ENCODE measurements around the gene CA7. TPM values are rescaled to one million over a fixed set of nuclear protein-coding genes. Genes with fewer than 3 reads are reported as not detected.

Gene CA7
- total and polyA plus RNA-seq, 2 donors (not counting 3 experiments of a cell fraction or from before 2014, with no cell fraction given) = not detected

DNA sequence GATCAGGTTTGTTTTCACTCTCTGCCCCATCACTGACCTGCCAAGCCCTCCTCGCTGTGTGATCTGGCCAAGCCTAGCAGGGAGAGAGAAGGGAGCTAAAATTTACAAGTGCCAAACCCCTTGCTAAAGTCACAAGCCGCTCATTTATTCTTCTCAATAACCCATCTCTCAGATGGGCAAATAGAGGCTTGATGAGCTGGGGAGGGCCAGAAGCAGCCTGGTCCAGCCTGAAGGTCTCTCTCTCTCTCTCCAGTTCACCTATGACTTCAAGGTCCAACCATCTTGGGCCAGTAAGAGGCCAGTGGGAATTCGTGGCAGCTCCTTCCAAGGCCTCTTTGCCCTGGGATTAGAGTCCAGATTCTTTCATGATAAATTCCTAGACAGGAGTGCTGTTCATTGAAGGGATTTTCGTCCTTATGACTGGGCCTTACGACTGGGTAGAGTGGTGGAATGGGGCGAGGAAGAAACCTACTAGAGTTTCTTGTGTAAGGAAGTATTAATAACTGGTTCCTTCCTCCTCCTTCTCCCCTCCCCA is 3.4 kb downstream of the CA7 start:
- no TSS peak for BruUV-seq (replicated peaks)
- ChIA-PET CTCF (interaction anchor here (0.7 to 3.6 kb wide), 5 partner anchors 9 to 20 kb away, joined by 3 to 31 read pairs (median 12); partner anchors contain the start of gene NAE1), POLR2A (no interaction called here)
- dilution Hi-C loops (cut with MboI; ENCODE audit: extremely low pct_ligation_motif_present, low sequenced_read_pairs) (no loop called here), intact Hi-C loops (cut with micrococcal nuclease) (no loop called here)
- TF ChIP-seq POLR2A (IDR thresholded peaks at IDR 0.05; ENCODE audit: low read depth, low read length) (no peak), FOS (IDR thresholded peaks at IDR 0.05; ENCODE audit: borderline replicate concordance, insufficient read depth, low read length) (no peak), MYC (IDR thresholded peaks at IDR 0.05; ENCODE audit: low read depth, low read length) (no peak), JUN (IDR thresholded peaks at IDR 0.05; ENCODE audit: borderline replicate concordance, insufficient read depth, insufficient read length, low read depth) (no peak), EZH2 (IDR thresholded peaks at IDR 0.05; ENCODE audit: borderline replicate concordance, low read depth, low read length, severe bottlenecking) (no peak), POLR2AphosphoS5 (IDR thresholded peaks at IDR 0.05; ENCODE audit: insufficient read depth, low read depth, low read length) (no peak), GATA2 (IDR thresholded peaks at IDR 0.05; ENCODE audit: insufficient read depth, insufficient read length, low read depth, low read length) (no peak)
- TF ChIP-seq, protein P1, sequence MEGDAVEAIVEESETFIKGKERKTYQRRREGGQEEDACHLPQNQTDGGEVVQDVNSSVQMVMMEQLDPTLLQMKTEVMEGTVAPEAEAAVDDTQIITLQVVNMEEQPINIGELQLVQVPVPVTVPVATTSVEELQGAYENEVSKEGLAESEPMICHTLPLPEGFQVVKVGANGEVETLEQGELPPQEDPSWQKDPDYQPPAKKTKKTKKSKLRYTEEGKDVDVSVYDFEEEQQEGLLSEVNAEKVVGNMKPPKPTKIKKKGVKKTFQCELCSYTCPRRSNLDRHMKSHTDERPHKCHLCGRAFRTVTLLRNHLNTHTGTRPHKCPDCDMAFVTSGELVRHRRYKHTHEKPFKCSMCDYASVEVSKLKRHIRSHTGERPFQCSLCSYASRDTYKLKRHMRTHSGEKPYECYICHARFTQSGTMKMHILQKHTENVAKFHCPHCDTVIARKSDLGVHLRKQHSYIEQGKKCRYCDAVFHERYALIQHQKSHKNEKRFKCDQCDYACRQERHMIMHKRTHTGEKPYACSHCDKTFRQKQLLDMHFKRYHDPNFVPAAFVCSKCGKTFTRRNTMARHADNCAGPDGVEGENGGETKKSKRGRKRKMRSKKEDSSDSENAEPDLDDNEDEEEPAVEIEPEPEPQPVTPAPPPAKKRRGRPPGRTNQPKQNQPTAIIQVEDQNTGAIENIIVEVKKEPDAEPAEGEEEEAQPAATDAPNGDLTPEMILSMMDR (IDR thresholded peaks at IDR 0.05; ENCODE audit: extremely low read depth in 1 of 2, insufficient read depth in 1 of 2, low read depth in 1 of 2, low read length in 2 of 2) = no peak
- TF ChIP-seq, protein P2, sequence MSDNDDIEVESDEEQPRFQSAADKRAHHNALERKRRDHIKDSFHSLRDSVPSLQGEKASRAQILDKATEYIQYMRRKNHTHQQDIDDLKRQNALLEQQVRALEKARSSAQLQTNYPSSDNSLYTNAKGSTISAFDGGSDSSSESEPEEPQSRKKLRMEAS (IDR thresholded peaks at IDR 0.05; ENCODE audit: insufficient read depth, insufficient read length) = no peak
- no peak overlapping the region for H3K9ac ChIP-seq (replicated peaks; ENCODE audit: extremely low read depth, insufficient read depth, low read length)
- no peak overlapping the region for H2AFZ ChIP-seq (ENCODE audit: low read depth, low read length)
- H3K79me2 ChIP-seq (ENCODE audit: control insufficient read depth, insufficient read depth, low read length) = no peaks in the 10 kb centered on the region
- no peak overlapping the region for H3K4me2 ChIP-seq (ENCODE audit: insufficient read depth, low read length)
- no peaks in the 10 kb centered on the region for H4K20me1 ChIP-seq (replicated peaks; ENCODE audit: control insufficient read depth, extremely low read depth, insufficient read depth, low read length)
- no peaks in the 10 kb centered on the region for H3K9me3 ChIP-seq (replicated peaks; ENCODE audit: control insufficient read depth, insufficient read depth, low read length)
- H3K4me3 ChIP-seq (replicated peaks in 1 of 3; ENCODE audit: insufficient read depth in 1 of 3, low read depth in 1 of 3, low read length in 3 of 3) = no peak overlapping the region
- H3K9me1 ChIP-seq (replicated peaks; ENCODE audit: control insufficient read depth, extremely low read depth, insufficient read depth, low read length) = no peaks in the 10 kb centered on the region
- H3K27me3 ChIP-seq (ENCODE audit: control insufficient read depth in 2 of 2, insufficient read depth in 2 of 2, low read length in 2 of 2) = peaks cover 45% of the 10 kb centered on the region in 2 experiments
- DNase-seq (ENCODE audit: low read depth, low spot score) (no peak), FAIRE-seq (no peak)
- H3K4me1 ChIP-seq (ENCODE audit: control insufficient read depth, extremely low read depth, insufficient read depth, low read length) = peaks cover 2% of the 10 kb centered on the region
- H3K36me3 ChIP-seq (ENCODE audit: control insufficient read depth in 2 of 2, extremely low read depth in 1 of 2, insufficient read depth in 2 of 2, low read length in 2 of 2) = no peaks in the 10 kb centered on the region
- no peak overlapping the region for H3K27ac ChIP-seq (ENCODE audit: insufficient read depth, low read depth, low read length)
